H1 (cell line): Measurements from ENCODE around the gene PPP1R14C. TPM values are rescaled to one million over a fixed set of nuclear protein-coding genes. Genes with fewer than 3 reads are reported as not detected.

Experiments
- CTCF ChIA-PET: fragments of 300-600 bp; sonication (Branson Sonifier 250); formaldehyde crosslinking; loops from one replicate; lab custom pipeline; 2021; ENCODE audit not compliant: partially characterized antibody; lab: Charles Lee
- POLR2A ChIA-PET: fragments of 300-600 bp; sonication (Branson Sonifier 250); formaldehyde crosslinking; loops from one replicate; lab custom pipeline; 2021; ENCODE audit warnings: inconsistent platforms; ENCODE audit not compliant: partially characterized antibody; lab: Charles Lee
- DNase-seq, 2 experiments: peaks; one replicate each; pipeline versions ENCODE4 v3.0.0 to v3.0.0-alpha.2; 2010 to 2022; ENCODE audit warnings: low spot score in 2 of 2, low read depth in 1 of 2, mixed read lengths in 1 of 2
- FAIRE-seq: peaks from 2 replicates; lab custom pipeline; 2011; peaks lifted over from hg19 to GRCh38; lab: Jason Lieb, UNC
- H2AFZ ChIP-seq: 2 replicates; pipeline ENCODE4 v1.8.1; 2012; ENCODE audit warnings: low read length, inconsistent platforms
- H2AK5ac ChIP-seq: 2 replicates; pipeline ENCODE4 v1.6.1; 2013; ENCODE audit warnings: low read depth, low read length
- H2BK120ac ChIP-seq: replicated peaks from 2 replicates; pipeline ENCODE3; 2013; ENCODE audit warnings: low read depth, low read length, inconsistent platforms
- H2BK12ac ChIP-seq: 2 replicates; pipeline ENCODE4 v1.6.1; 2013; ENCODE audit warnings: low read depth, low read length
- H2BK15ac ChIP-seq: 2 replicates; pipeline ENCODE4 v1.6.1; 2013; ENCODE audit warnings: low read length
- H2BK20ac ChIP-seq: 2 replicates; pipeline ENCODE4 v1.6.1; 2013; ENCODE audit warnings: low read length
- H2BK5ac ChIP-seq: 2 replicates; pipeline ENCODE4 v1.6.1; 2013; ENCODE audit warnings: low read depth, low read length
- H3K14ac ChIP-seq: 2 replicates; pipeline ENCODE4 v1.6.1; 2013; ENCODE audit warnings: inconsistent platforms; ENCODE audit not compliant: insufficient read length
- H3K18ac ChIP-seq: 2 replicates; pipeline ENCODE4 v1.6.1; 2013; ENCODE audit warnings: low read length; ENCODE audit errors: extremely low read depth
- H3K23ac ChIP-seq: 2 replicates; pipeline ENCODE4 v1.6.1; 2013; ENCODE audit warnings: inconsistent platforms; ENCODE audit not compliant: insufficient read length
- H3K23me2 ChIP-seq: 2 replicates; pipeline ENCODE4 v1.6.1; 2013; ENCODE audit warnings: low read depth, low read length
- H3K27ac ChIP-seq: 2 replicates; pipeline ENCODE4 v1.6.1; 2011; ENCODE audit warnings: low read depth, low read length, inconsistent platforms
- H3K27me3 ChIP-seq, 4 experiments: replicated peaks in 1 of 4; 1 replicate in 1 of 4; 2 replicates in 3 of 4; pipeline versions ENCODE4 v1.6.1 to v1.8.1; 2011 to 2013; ENCODE audit warnings: low read length in 3 of 4, mild to moderate bottlenecking in 3 of 4, inconsistent platforms in 2 of 4, mixed read lengths in 2 of 4, moderate library complexity in 1 of 4; ENCODE audit not compliant: control insufficient read depth in 3 of 4, insufficient read depth in 3 of 4; ENCODE audit errors: extremely low read depth in 1 of 4
- H3K36me3 ChIP-seq, 4 experiments: 2 replicates each; pipeline versions ENCODE4 v1.6.1 to v1.8.1; 2011 to 2013; ENCODE audit warnings: mild to moderate bottlenecking in 4 of 4, low read length in 3 of 4, moderate library complexity in 2 of 4, control low read depth in 1 of 4, inconsistent platforms in 1 of 4; ENCODE audit not compliant: insufficient read depth in 4 of 4, control insufficient read depth in 2 of 4
- H3K4ac ChIP-seq: replicated peaks from 2 replicates; pipeline ENCODE3; 2013; ENCODE audit warnings: low read length, low read depth, mixed read lengths, inconsistent platforms; ENCODE audit not compliant: insufficient read length
- H3K4me1 ChIP-seq, 4 experiments: replicated peaks in 1 of 4; 1 replicate in 1 of 4; 2 replicates in 3 of 4; pipeline versions ENCODE4 v1.6.1 to v1.8.1; 2011 to 2013; ENCODE audit warnings: low read length in 3 of 4, inconsistent platforms in 2 of 4, mixed read lengths in 1 of 4; ENCODE audit not compliant: insufficient read depth in 4 of 4, control insufficient read depth in 3 of 4
- H3K4me2 ChIP-seq, 2 experiments: 2 replicates each; pipeline versions ENCODE4 v1.6.1 to v1.8.1; 2011 to 2013; ENCODE audit warnings: low read depth in 2 of 2, low read length in 2 of 2, control low read depth in 1 of 2, inconsistent platforms in 1 of 2, mild to moderate bottlenecking in 1 of 2; ENCODE audit not compliant: insufficient read depth in 1 of 2
- H3K4me3 ChIP-seq, 4 experiments: fragments of 200-600, 300-600 bp in 1 of 4; sonication (generic), shearing (Covaris generic), sonication (Bioruptor Twin) in 1 of 4; 2 replicates each; pipeline versions ENCODE4 v1.5.1 to v1.8.1; 2011 to 2016; ENCODE audit warnings: low read length in 4 of 4, low read depth in 3 of 4, control low read depth in 2 of 4, inconsistent platforms in 2 of 4, mild to moderate bottlenecking in 2 of 4, mixed read lengths in 1 of 4, moderate library complexity in 1 of 4; ENCODE audit not compliant: insufficient read depth in 2 of 4; ENCODE audit errors: extremely low read depth in 1 of 4
- H3K56ac ChIP-seq: replicated peaks from 2 replicates; pipeline ENCODE3; 2013; ENCODE audit warnings: low read depth, mild to moderate bottlenecking, mixed read lengths, low read length, inconsistent platforms; ENCODE audit not compliant: insufficient read length
- H3K79me1 ChIP-seq: 2 replicates; pipeline ENCODE4 v1.6.1; 2013; ENCODE audit warnings: low read depth, low read length, control low read depth
- H3K79me2 ChIP-seq, 2 experiments: 2 replicates each; pipeline versions ENCODE4 v1.6.1 to v1.8.1; 2012 to 2013; ENCODE audit warnings: low read length in 2 of 2, mild to moderate bottlenecking in 2 of 2, inconsistent platforms in 1 of 2; ENCODE audit not compliant: insufficient read depth in 2 of 2, control insufficient read depth in 1 of 2
- H3K9ac ChIP-seq, 4 experiments: replicated peaks in 1 of 4; 1 replicate in 1 of 4; 2 replicates in 3 of 4; pipeline versions ENCODE4 v1.6.1 to v1.8.1; 2011 to 2013; ENCODE audit warnings: low read depth in 3 of 4, low read length in 3 of 4, control low read depth in 2 of 4, mild to moderate bottlenecking in 2 of 4, moderate library complexity in 2 of 4, inconsistent platforms in 1 of 4; ENCODE audit errors: extremely low read depth in 1 of 4
- H3K9me3 ChIP-seq, 2 experiments: 2 replicates each; pipeline versions ENCODE4 v1.6.1 to v1.8.1; 2012 to 2013; ENCODE audit warnings: mild to moderate bottlenecking in 2 of 2, moderate library complexity in 2 of 2, control low read depth in 1 of 2, inconsistent platforms in 1 of 2, low read depth in 1 of 2, low read length in 1 of 2, mixed read lengths in 1 of 2; ENCODE audit not compliant: insufficient read depth in 2 of 2
- H4K20me1 ChIP-seq, 2 experiments: replicated peaks in 1 of 2; 2 replicates each; pipeline versions ENCODE3 to v1.8.1; 2011 to 2013; ENCODE audit warnings: inconsistent platforms in 2 of 2, low read length in 2 of 2, mild to moderate bottlenecking in 1 of 2; ENCODE audit not compliant: insufficient read depth in 2 of 2, control insufficient read depth in 1 of 2
- H4K5ac ChIP-seq: 2 replicates; pipeline ENCODE4 v1.6.1; 2013; ENCODE audit warnings: low read length, low read depth, mixed read lengths, inconsistent platforms; ENCODE audit not compliant: insufficient read length
- H4K8ac ChIP-seq: 2 replicates; pipeline ENCODE4 v1.8.0; 2013; ENCODE audit warnings: mild to moderate bottlenecking, moderate library complexity, low read length, inconsistent platforms; ENCODE audit not compliant: insufficient read depth; ENCODE audit errors: extremely low read depth
- H4K91ac ChIP-seq: replicated peaks from 2 replicates; pipeline ENCODE3; 2013; ENCODE audit warnings: low read length, mixed read lengths, inconsistent platforms; ENCODE audit not compliant: insufficient read length
- BRCA1 ChIP-seq: IDR thresholded peaks from 2 replicates; pipeline ENCODE4 v1.6.1; 2012; ENCODE audit warnings: low read depth, low read length, improper control_type of control experiment
- CBX8 ChIP-seq: fragments of 300-800, 300-1000 bp; sonication (generic); IDR thresholded peaks from 2 replicates; pipeline ENCODE4 v1.7.1; 2016; ENCODE audit warnings: low read depth, low read length, borderline replicate concordance
- CREB1 ChIP-seq: IDR thresholded peaks from 2 replicates; pipeline ENCODE4 v1.6.1; 2012; ENCODE audit warnings: inconsistent platforms
- HDAC2 ChIP-seq, 2 experiments: fragments of 300-600 bp in 1 of 2; sonication (generic) in 1 of 2; IDR thresholded peaks; 2 replicates each; pipeline ENCODE4 v1.6.1; 2011 to 2012; ENCODE audit warnings: low read depth in 2 of 2, low read length in 2 of 2, mild to moderate bottlenecking in 2 of 2, moderate library complexity in 2 of 2, borderline replicate concordance in 1 of 2, inconsistent platforms in 1 of 2
- JUN ChIP-seq: IDR thresholded peaks from 2 replicates; pipeline ENCODE4 v1.6.1; 2011; ENCODE audit warnings: low read depth, mild to moderate bottlenecking, improper control_type of control experiment, low read length
- KDM5A ChIP-seq: fragments of 200-600 bp; IDR thresholded peaks from 2 replicates; pipeline ENCODE4 v1.7.1; 2012; ENCODE audit warnings: mild to moderate bottlenecking, low read length, inconsistent platforms, mixed read lengths
- RFX5 ChIP-seq: IDR thresholded peaks from 2 replicates; pipeline ENCODE4 v1.6.1; 2011; ENCODE audit warnings: low read depth, low read length, improper control_type of control experiment, borderline replicate concordance
- WGBS, 2 experiments: shearing (Covaris generic) in 1 of 2; methylation state at CpG; one replicate each; pipeline versions ENCODE4 v1.1.6 to v1.1.7; 2013 to 2015; ENCODE audit warnings: low lambda C conversion rate in 2 of 2, mixed read lengths in 2 of 2, inconsistent platforms in 1 of 2, low coverage in 1 of 2, missing lambda C conversion rate in 1 of 2; ENCODE audit not compliant: insufficient replicate concordance in 2 of 2, insufficient coverage in 1 of 2, insufficient read length in 1 of 2; ENCODE audit errors: extremely low coverage in 1 of 2, missing lambda C conversion rate in 1 of 2; 5-methylcytosine and 5-hydroxymethylcytosine counted together
- polyA plus RNA-seq, 7 experiments: library from polyadenylated mRNA; depleted of rRNA in 3 of 7; stranded (reverse) in 5 of 7; unstranded in 2 of 7; fragments of >200 nt in 5 of 7; fragments of 200-250 nt in 2 of 7; gene quantifications; 1 replicate in 5 of 7; 2 replicates in 1 of 7; 4 replicates in 1 of 7; pipeline versions ENCODE4 v1.2.1 to v1.2.3, GENCODE V29; 2011 to 2013; ENCODE audit warnings: missing spikeins in 2 of 7, mixed read lengths in 2 of 7
- total RNA-seq: library from RNA; stranded (reverse); fragmentation: NEBNext Ultra II Directional; extraction: Animal tissue kit (Norgen Biotek cat#: 25700); gene quantifications from 2 replicates; pipeline ENCODE4 v1.2.1, GENCODE V29; 2021

PPP1R14C gene
- total and polyA plus RNA-seq, 2 of the 8 experiments (the other 6 are each of a cell fraction or from before 2014, with no cell fraction given): 0.30 to 0.61 TPM

GRCh38 chr6:150115769-150116168, 27.1 kb upstream of the PPP1R14C start:
- Histone ChIP-seq H4K5ac (no peak overlapping the region), H3K36me3 (no peaks in the 10 kb centered on the region), H2BK120ac (no peak overlapping the region), H3K14ac (no peak overlapping the region), H3K56ac (no peak overlapping the region), H3K9ac (no peak overlapping the region), H2BK5ac (no peak overlapping the region), H2BK12ac (no peak overlapping the region), H2BK15ac (no peak overlapping the region), H3K4me3 (no peak overlapping the region), H3K4me1 (no peaks in the 10 kb centered on the region), H3K79me1 (no peaks in the 10 kb centered on the region), H2AK5ac (no peak overlapping the region), H4K8ac (no peak overlapping the region), H3K4ac (no peak overlapping the region), H2BK20ac (no peak overlapping the region), H3K23me2 (no peaks in the 10 kb centered on the region; the same call in 1 of the 2 replicates), H4K91ac (no peak overlapping the region), H3K27ac (no peak overlapping the region), H2AFZ (no peak overlapping the region), H3K27me3 (no peaks in the 10 kb centered on the region), H3K4me2 (no peak overlapping the region), H3K23ac (no peak overlapping the region), H3K9me3 (peaks cover 0 to 4% of the 10 kb centered on the region in 2 experiments; a peak in 1 of 4 replicates), H3K18ac (no peak overlapping the region), H3K79me2 (no peaks in the 10 kb centered on the region), H4K20me1 (no peaks in the 10 kb centered on the region)
- DNase-seq (no peak), FAIRE-seq (no peak)
- WGBS, 2 experiments: 93% methylated on average over 25 of the region's 25 CpGs; no CpG with 5 or more reads in 1 of the 2 experiments
- ChIA-PET POLR2A (no interaction called here), CTCF (interaction anchor here (1.0 kb wide), 1 partner anchor 11 kb away, joined by 4 read pairs; no protein-coding TSS in a partner anchor)
- TF ChIP-seq CBX8 (no peak), JUN (no peak), HDAC2 (IDR thresholded peaks at IDR 0.05; ENCODE audit: borderline replicate concordance in 1 of 2, low read depth in 2 of 2, low read length in 2 of 2) (no peak), CREB1 (no peak), KDM5A (no peak), BRCA1 (no peak), RFX5 (no peak)
